KMS-11 (cell line): ENCODE data around the gene SERPINB6.
"Not testable (repeated sequence)": the region's sequence is repeated elsewhere in the genome, so short reads cannot be mapped to it uniquely, and the experiment has no call there.

ENCODE experiments used
- H2AFZ ChIP-seq: fragments of 200-600 bp; sonication (generic); 2 replicates; pipeline ENCODE4 v1.6.1; 2016; ENCODE audit warnings: antibody characterized with exemption, mixed run types, low read depth
- H3K27ac ChIP-seq: fragments of 200-600 bp; sonication (generic); 2 replicates; pipeline ENCODE4 v1.6.1; 2016; ENCODE audit warnings: mild to moderate bottlenecking, mixed run types
- H3K27me3 ChIP-seq: fragments of 200-600 bp; sonication (generic); 2 replicates; pipeline ENCODE4 v1.6.1; 2017; ENCODE audit warnings: mild to moderate bottlenecking, low read depth, mixed run types, moderate library complexity; ENCODE audit not compliant: insufficient read depth
- H3K36me3 ChIP-seq: fragments of 200-600 bp; sonication (generic); 2 replicates; pipeline ENCODE4 v1.6.1; 2017; ENCODE audit warnings: mild to moderate bottlenecking, mixed run types; ENCODE audit not compliant: insufficient read depth
- H3K4me1 ChIP-seq: fragments of 200-600 bp; sonication (generic); 2 replicates; pipeline ENCODE4 v1.6.1; 2016; ENCODE audit warnings: mild to moderate bottlenecking, low read depth, mixed run types; ENCODE audit not compliant: poor library complexity, severe bottlenecking
- H3K4me2 ChIP-seq: fragments of 200-600 bp; sonication (generic); 2 replicates; pipeline ENCODE4 v1.7.0; 2016; ENCODE audit warnings: mild to moderate bottlenecking, mixed run types
- H3K4me3 ChIP-seq: fragments of 200-600 bp; sonication (generic); IDR thresholded peaks from 2 replicates; pipeline ENCODE4 v1.6.1; 2017; ENCODE audit warnings: low read depth, low read length, mixed read lengths; ENCODE audit not compliant: insufficient read depth
- H3K79me2 ChIP-seq: fragments of 200-600 bp; sonication (generic); 2 replicates; pipeline ENCODE4 v1.6.1; 2016; ENCODE audit warnings: low read depth, mixed run types; ENCODE audit not compliant: insufficient read depth
- H3K9ac ChIP-seq: fragments of 200-600 bp; sonication (generic); 2 replicates; pipeline ENCODE4 v1.6.1; 2016; ENCODE audit warnings: mild to moderate bottlenecking, mixed run types
- H4K20me1 ChIP-seq: fragments of 200-600 bp; sonication (generic); 2 replicates; pipeline ENCODE4 v1.6.1; 2016; ENCODE audit warnings: mild to moderate bottlenecking, mixed run types; ENCODE audit not compliant: insufficient read depth
- CTCF ChIP-seq: fragments of 200-600 bp; sonication (generic); conservative IDR thresholded peaks from 2 replicates; pipeline ENCODE4 v1.6.1; 2017; ENCODE audit warnings: low read depth, mild to moderate bottlenecking, antibody characterized with exemption, low read length, moderate library complexity, mixed read lengths

The SERPINB6 gene

DNA sequence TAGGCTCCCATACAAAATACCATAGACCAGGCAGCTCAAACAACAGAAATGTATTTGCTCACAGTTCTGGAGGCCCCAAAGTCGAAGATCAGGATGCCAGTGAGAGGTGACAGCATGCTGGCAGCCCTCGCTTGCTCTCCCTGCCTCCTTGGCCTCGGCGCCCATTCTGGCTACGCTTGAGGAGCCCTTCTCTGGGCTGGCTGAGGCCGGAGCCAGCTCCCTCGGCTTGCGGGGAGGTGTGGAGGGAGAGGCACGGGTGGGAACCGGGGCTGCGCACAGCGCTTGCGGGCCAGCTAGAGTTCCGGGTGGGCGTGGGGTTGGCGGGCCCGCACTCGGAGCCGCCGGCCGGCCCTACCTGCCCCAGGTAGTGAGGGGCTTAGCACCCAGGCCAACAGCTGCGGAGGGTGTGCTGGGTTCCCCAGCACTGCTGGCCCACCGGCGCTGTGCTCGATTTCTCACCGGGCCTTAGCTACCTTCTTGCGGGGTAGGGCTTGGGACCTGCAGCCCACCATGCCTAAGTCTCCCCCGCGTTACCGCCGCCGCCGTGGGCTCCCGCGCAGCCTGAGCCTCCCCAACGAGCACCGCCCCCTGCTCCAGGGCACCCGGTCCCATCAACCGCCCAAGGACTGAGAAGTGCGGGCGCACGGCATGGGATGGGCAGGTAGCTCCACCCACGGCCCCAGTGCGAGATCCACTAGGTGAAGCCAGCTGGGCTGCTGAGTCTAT lies 35.6 kb downstream of the SERPINB6 start:
- Histone ChIP-seq H3K4me3 (no peak overlapping the region), H4K20me1 (no peaks in the 10 kb centered on the region), H3K4me2 (no peak overlapping the region), H2AFZ (no peak overlapping the region), H3K27ac (no peak overlapping the region), H3K36me3 (no peaks in the 10 kb centered on the region), H3K27me3 (peaks cover 44% of the 10 kb centered on the region), H3K9ac (no peak overlapping the region), H3K4me1 (peaks cover 58% of the 10 kb centered on the region), H3K79me2 (no peaks in the 10 kb centered on the region)
- no peak for TF ChIP-seq CTCF

- H3K36me3 ChIP-seq: no peaks in the 10 kb centered on the region
- no peak overlapping the region for H3K4me2 ChIP-seq
- no peaks in the 10 kb centered on the region for H4K20me1 ChIP-seq
- no peak overlapping the region for H3K4me3 ChIP-seq
- no peaks in the 10 kb centered on the region for H3K79me2 ChIP-seq
- H3K27me3 ChIP-seq: peaks cover 44% of the 10 kb centered on the region
- no peak overlapping the region for H3K27ac ChIP-seq
- no peak overlapping the region for H2AFZ ChIP-seq
- TF ChIP-seq CTCF: no peak
- no peak overlapping the region for H3K9ac ChIP-seq
- H3K4me1 ChIP-seq: peaks cover 45% of the 10 kb centered on the region
These were observed 37.3 kb downstream of the SERPINB6 start for GRCh38 chr6:2934057-2934456.

DNA sequence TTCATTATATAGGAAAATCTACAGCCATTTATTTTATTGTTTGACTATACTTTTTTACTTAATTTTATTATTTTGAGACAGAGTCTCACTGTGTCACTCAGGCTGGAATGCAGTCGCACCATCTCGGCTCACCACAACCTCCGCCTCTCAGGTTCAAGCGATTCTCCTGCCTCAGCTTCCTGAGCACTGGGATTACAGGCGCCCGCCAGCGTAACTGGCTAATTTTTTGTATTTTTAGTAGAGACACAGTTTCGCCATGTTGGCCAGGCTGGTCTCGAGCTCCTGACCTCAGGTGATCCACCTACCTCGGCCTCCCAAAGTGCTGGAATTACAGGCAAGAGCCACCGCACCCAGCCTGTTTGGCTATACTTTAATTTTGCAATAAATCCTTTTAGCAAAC lies 38.5 kb downstream of the SERPINB6 start:
- Histone ChIP-seq H3K4me1 (peaks cover 36% of the 10 kb centered on the region), H3K27me3 (peaks cover 42% of the 10 kb centered on the region)
- not testable (repeated sequence) for H3K36me3 ChIP-seq, H3K79me2 ChIP-seq, H3K9ac ChIP-seq, H3K27ac ChIP-seq, H3K4me2 ChIP-seq, H4K20me1 ChIP-seq, H2AFZ ChIP-seq, H3K4me3 ChIP-seq

GRCh38 chr6:2931970-2932748 lies 39.2 kb downstream of the SERPINB6 start:
- H3K4me3 ChIP-seq: no peak overlapping the region
- H3K36me3 ChIP-seq: no peaks in the 10 kb centered on the region
- peaks cover 34% of the 10 kb centered on the region for H3K27me3 ChIP-seq
- H3K27ac ChIP-seq: no peak overlapping the region; the same call in 1 of the 2 replicates
- no peak overlapping the region for H3K9ac ChIP-seq
- peak overlapping the region; percentile 51 for H3K4me2 ChIP-seq
- TF ChIP-seq CTCF: peak; percentile 97
- no peaks in the 10 kb centered on the region for H3K79me2 ChIP-seq
- peak overlapping the region; percentile 60 for H2AFZ ChIP-seq
- peaks cover 31% of the 10 kb centered on the region for H3K4me1 ChIP-seq
- no peaks in the 10 kb centered on the region for H4K20me1 ChIP-seq

DNA sequence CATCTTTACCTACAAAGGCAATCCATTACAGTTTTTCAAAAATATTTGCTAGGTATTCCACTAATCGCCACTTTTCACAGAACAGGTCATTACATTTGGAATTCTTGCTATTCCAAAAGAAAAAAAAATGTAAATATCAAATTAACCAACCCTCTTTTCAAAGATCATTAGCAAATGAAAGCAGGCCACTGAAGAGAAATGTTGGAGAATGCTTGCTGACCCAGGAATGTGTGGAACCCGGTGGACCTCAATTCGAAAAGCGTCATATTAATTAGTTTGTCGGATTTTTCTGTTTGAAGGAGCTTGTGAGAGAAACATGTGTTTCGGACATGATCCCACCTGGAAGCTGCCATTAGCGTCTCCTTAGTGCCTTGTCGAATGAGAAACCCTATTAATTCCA lies 40.3 kb downstream of the SERPINB6 start:
- Histone ChIP-seq H3K27me3 (peaks cover 24% of the 10 kb centered on the region), H3K4me1 (peaks cover 26% of the 10 kb centered on the region), H3K27ac (no peak overlapping the region), H4K20me1 (no peaks in the 10 kb centered on the region), H3K9ac (no peak overlapping the region), H3K79me2 (no peaks in the 10 kb centered on the region), H3K36me3 (no peaks in the 10 kb centered on the region), H3K4me3 (no peak overlapping the region), H2AFZ (no peak overlapping the region), H3K4me2 (no peak overlapping the region; the same call in 1 of the 2 replicates)
- no peak for TF ChIP-seq CTCF

GRCh38 chr6:2927931-2928330 lies 43.4 kb downstream of the SERPINB6 start:
- H3K36me3 ChIP-seq, H3K9ac ChIP-seq, H3K4me3 ChIP-seq, H3K27ac ChIP-seq, H3K27me3 ChIP-seq, H4K20me1 ChIP-seq, H2AFZ ChIP-seq, H3K79me2 ChIP-seq, H3K4me2 ChIP-seq: not testable (repeated sequence)
- peaks cover 21% of the 10 kb centered on the region for H3K4me1 ChIP-seq
